HG02759 (cell line): Measurements from ENCODE around the gene ABTB1.
"Not testable (repeated sequence)": the region's sequence is repeated elsewhere in the genome, so short reads cannot be mapped to it uniquely, and the experiment has no call there.

Source experiments
- ATAC-seq: cut with Tn5 transposase; IDR thresholded peaks from one replicate; pipeline ENCODE4 v1.9.1; 2021; ENCODE audit warnings: mild to moderate bottlenecking, moderate library complexity; ENCODE audit not compliant: unreplicated experiment

Gene ABTB1

DNA sequence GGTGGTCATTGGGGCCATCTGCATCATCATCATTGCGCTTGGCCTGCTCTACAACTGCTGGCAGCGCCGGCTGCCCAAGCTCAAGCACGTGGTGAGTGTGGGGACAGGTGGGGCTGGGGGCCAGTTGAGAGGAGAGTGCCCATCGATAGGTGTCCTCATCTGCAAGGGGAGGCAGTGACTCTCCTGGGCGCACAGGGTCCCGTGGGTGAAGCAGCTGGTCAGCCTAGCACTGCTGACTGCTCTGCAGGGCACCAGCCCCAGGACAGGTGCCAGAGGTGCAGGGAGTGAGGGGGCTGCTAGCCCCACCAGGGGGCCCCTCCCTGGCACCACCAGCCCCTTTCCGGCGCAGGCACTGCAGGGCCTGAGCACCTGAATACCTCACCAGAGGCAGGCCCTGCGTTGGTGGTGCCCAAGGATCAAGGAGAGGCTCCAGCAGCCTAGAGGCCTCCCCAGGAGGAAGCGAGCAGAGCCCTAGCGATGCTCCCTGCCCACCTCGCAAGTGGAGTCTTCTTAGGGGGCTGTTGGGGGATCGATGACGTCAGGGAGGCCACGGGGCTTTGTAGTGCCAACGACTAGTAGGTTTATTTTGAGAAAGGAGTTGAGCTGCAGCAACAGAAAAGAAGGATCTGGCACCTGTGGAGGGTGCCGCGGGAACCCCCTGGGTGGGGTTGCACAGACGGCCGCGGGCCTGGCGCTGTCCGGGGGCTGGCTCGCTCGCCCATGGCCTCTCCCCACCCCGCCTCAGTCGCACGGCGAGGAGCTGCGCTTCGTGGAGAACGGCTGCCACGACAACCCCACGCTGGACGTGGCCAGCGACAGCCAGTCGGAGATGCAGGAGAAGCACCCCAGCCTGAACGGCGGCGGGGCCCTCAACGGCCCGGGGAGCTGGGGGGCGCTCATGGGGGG is 976 bp upstream of the ABTB1 start:
- peak; percentile 19 for ATAC-seq

- ATAC-seq: peak; percentile 43
Observed at GRCh38 chr3:127673191-127674100, 694 bp downstream of the ABTB1 start.

GRCh38 chr3:127674101-127674721 is 1.5 kb downstream of the ABTB1 start:
- ATAC-seq: no peak

DNA sequence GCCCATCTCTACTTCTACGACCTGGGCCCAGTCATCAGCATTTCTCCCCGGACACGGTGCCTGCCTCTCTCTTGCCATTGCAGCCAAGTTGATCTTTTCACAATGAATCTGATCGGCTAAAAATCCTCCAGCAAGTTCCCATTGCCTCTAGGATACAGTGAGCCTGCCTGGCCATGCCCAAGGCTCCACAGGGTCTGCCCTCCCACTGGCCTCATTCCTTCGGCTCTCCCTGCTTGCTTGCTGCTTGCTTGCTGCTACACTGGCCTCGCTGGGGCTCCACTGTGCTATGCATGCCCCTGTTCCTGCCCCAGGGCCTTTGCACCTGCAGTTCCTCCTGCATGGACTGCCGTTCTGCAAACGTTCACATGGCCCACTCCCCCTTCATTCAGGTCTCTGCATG is 2.0 kb downstream of the ABTB1 start:
- ATAC-seq: no peak

GRCh38 chr3:127675651-127676391 is 3.1 kb downstream of the ABTB1 start:
- no peak for ATAC-seq

- no peak for ATAC-seq
Observed at GRCh38 chr3:127676456-127676855, 3.7 kb downstream of the ABTB1 start.

GRCh38 chr3:127676921-127677351 is 4.2 kb downstream of the ABTB1 start:
- no peak for ATAC-seq

DNA sequence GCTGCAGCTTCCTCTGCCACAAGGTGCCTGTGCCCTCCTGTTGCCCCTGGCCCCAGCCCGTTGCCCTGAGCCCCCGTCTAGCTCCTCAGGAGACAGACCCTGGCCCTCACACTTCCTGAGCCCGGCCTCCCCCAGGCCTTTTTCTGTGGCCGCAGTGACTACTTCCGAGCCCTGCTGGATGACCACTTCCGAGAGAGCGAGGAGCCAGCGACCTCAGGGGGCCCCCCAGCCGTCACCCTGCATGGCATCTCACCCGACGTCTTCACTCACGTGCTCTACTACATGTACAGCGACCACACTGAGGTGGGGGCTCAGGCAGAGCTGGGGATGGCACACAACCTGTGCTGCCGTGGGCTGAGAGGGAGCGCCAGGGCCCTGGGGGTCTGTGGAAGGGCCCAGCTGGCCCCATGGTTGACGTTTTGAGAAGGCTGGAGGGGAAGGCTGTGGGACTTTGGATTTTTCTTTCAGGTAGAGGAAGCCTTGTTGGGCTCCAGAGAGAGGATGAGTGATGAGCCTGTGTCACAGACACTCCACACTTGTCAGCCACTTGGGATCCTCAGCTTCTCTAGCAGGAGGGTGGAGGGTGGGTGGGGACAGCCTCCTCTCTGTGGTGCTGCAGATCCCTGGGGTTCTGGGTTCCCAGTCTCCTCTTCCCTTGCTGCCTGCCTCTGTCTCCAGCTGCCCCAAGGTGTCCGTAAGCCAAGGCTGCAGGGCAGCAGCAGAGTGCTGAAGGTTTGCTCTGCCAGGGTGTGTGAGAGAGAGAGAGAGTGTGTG is 5.0 kb downstream of the ABTB1 start:
- ATAC-seq: no peak

GRCh38 chr3:127678315-127678599 is 5.5 kb downstream of the ABTB1 start:
- no peak for ATAC-seq

DNA sequence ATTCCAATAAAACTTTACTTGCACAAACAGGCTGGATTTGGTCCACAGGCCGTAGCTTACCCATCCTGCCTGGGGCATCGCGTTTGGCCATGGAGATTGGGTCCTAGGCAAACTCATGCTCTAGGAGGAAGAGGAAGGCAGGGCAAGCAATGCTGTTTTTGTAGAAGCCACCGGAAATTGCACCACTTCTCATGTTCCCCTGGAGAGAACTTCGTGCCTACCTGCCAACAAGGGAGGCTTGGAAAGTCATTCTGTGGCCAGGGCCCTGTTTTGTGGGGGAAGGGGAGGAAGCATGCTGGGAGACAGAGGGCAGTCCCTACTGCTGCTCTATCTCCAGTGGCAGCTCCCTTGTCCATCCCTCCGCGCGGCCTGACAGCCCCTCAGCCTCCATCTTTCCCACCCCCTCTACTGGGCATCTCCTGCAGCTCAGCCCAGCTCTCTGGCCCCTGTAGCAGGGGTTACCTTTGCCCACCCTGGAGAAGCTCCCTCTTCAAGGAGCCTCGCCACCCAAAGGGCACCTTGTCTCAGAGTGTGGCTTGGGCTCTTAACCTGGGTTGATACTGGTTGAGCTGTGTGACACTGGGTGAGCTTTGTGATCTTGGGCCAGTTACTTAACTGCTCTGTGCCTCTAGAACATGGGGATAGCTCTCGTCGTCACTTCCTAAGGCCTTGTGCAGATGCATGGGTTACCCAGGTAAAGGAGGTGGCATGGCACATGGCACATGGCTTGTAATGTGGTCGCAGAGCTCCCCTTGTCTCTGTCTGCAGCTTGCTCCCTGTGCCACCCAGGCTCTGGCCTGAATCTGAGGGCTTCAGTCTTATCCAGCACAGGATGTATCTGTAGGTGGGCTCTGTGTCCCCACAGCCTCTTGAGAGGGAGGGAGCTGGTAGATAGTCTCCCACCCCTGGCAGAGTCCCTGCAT is 6.1 kb downstream of the ABTB1 start:
- ATAC-seq: no peak

- ATAC-seq: no peak
Observed at GRCh38 chr3:127679534-127680145, 6.9 kb downstream of the ABTB1 start.

DNA sequence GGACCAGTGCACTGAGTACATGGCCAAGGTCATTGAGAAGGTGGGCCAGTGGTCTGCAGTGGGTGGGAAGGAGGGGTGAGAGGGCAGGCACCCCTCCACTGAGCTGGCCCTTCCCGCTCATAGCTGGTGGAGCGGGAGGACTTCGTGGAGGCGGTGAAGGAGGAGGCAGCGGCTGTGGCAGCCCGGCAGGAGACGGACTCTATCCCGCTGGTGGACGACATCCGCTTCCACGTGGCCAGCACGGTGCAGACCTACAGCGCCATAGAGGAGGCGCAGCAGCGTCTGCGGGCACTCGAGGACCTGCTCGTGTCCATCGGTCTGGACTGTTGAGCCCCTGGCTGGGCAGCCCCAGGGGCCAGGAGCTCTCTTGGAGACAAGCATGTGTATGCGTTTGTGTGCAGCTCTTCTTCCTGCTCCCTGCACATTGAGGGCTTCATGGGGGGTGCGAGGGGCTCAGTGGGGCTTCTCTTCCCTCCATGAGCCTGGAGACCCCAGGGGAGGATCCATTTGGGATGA is 7.5 kb downstream of the ABTB1 start:
- no peak for ATAC-seq

- no peak for ATAC-seq
Observed at GRCh38 chr3:127680798-127681221, 8.1 kb downstream of the ABTB1 start.

GRCh38 chr3:127682175-127682554 is 9.4 kb downstream of the ABTB1 start:
- ATAC-seq: not testable (repeated sequence)

DNA sequence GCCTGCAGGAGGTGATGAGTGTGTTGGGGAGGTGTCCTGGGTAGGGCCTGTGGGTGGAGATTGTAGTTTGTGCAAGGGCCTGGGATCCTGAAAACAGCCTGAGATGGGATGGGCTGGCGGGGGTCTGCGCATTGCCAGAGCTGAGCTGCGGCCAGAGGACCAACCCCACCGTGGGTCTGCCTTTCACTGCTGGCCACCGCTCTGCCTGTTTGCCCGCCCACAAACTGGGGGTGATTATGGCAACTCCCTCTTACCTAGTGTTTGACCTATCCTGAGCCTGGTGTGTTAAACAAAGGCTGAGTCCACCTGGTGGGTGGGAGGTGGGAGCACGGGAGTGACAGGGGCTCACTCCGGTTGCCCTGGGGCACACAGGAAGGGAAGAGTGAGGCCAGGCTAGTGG is 9.8 kb downstream of the ABTB1 start:
- no peak for ATAC-seq

GRCh38 chr3:127684871-127685707 is 12.3 kb downstream of the ABTB1 start:
- ATAC-seq: no peak

DNA sequence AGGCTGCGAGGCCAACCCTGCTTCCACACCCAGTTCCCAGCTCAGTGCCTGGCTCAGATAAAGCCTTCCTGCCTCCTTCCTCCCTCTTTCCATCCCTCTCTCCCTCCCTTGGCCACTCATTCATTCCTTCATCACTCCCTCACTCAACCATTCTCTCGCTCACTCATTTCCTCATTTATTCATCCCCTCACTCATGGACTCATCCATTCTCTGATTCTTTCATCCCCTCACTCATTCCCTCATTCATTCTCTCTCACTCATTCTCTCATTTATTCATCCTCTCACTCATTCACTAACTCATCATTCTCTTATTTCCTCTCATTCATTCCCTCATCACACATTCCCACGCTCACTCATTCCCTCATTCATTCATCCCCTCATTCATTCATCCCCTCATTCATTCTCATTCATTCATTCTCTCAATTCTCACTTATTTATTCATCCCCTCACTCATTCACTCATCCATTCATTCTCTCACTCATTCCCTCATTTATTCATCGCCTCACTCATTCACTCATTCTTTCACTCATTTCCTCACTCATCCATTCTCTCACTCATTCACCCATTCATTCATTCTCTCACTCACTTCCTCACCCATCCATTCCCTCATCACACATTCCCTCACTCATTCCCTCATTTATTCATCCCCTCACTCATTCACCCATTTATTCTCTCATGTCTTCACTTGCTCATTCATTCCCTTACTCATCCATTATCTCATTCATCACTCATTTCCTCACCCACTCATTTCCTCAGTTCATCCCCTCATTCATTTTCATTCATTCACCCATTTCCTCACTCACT is 13.2 kb downstream of the ABTB1 start:
- no peak for ATAC-seq
